Glutamatergic neuron (in vitro differentiated cells): ENCODE data around the gene NNT. TPM values are rescaled to one million over a fixed set of nuclear protein-coding genes. Genes with fewer than 3 reads are reported as not detected.

Experiments used
- DNase-seq: peaks from one replicate; pipeline ENCODE4 v3.0.0; 2022
- H3K27ac Mint-ChIP-seq: one replicate; pipeline ENCODE4 v1.8.0; 2020; ENCODE audit warnings: mild to moderate bottlenecking, mixed read lengths, inconsistent platforms; ENCODE audit not compliant: unreplicated experiment
- H3K27me3 Mint-ChIP-seq: one replicate; pipeline ENCODE4 v1.8.0; 2020; ENCODE audit warnings: mild to moderate bottlenecking, moderate library complexity, mixed read lengths, inconsistent platforms; ENCODE audit not compliant: unreplicated experiment
- H3K36me3 Mint-ChIP-seq: one replicate; pipeline ENCODE4 v1.8.0; 2020; ENCODE audit warnings: mild to moderate bottlenecking, mixed read lengths, inconsistent platforms; ENCODE audit not compliant: unreplicated experiment
- H3K4me1 Mint-ChIP-seq: one replicate; pipeline ENCODE4 v1.8.0; 2020; ENCODE audit warnings: mild to moderate bottlenecking, low read depth, mixed read lengths, inconsistent platforms; ENCODE audit not compliant: unreplicated experiment
- H3K4me3 Mint-ChIP-seq: one replicate; pipeline ENCODE4 v1.8.0; 2020; ENCODE audit warnings: mild to moderate bottlenecking, mixed read lengths, inconsistent platforms; ENCODE audit not compliant: unreplicated experiment
- H3K9me3 Mint-ChIP-seq: one replicate; pipeline ENCODE4 v1.8.0; 2020; ENCODE audit warnings: mild to moderate bottlenecking, moderate library complexity, mixed read lengths, inconsistent platforms; ENCODE audit not compliant: unreplicated experiment
- CTCF ChIP-seq: fragments of 200-600 bp; sonication (generic); IDR thresholded peaks from one replicate; pipeline ENCODE4 v1.5.0; 2021; ENCODE audit not compliant: partially characterized antibody, unreplicated experiment
- total RNA-seq: library from RNA; stranded (reverse); fragmentation: NEBNext Ultra II Directional; extraction: Animal tissue kit (Norgen Biotek cat#: 25700); gene quantifications from one replicate; pipeline ENCODE4 v1.2.1, GENCODE V29; 2021; ENCODE audit not compliant: unreplicated experiment

Gene NNT
- total RNA-seq, 1 donor from 2014 or later, result 152 TPM

GRCh38 chr5:43648499-43649124, 45.6 kb downstream of the NNT start:
- no peak for TF ChIP-seq CTCF
- no peak overlapping the region for H3K27ac Mint-ChIP-seq
- no peaks in the 10 kb centered on the region for H3K36me3 Mint-ChIP-seq
- no peak for DNase-seq
- peaks cover 3% of the 10 kb centered on the region for H3K9me3 Mint-ChIP-seq
- peaks cover 2% of the 10 kb centered on the region for H3K27me3 Mint-ChIP-seq
- H3K4me1 Mint-ChIP-seq, result peaks cover 10% of the 10 kb centered on the region
- H3K4me3 Mint-ChIP-seq, result no peak overlapping the region

GRCh38 chr5:43649256-43649655, 46.3 kb downstream of the NNT start:
- DNase-seq, result no peak
- TF ChIP-seq CTCF, result no peak
- no peak overlapping the region for H3K27ac Mint-ChIP-seq
- no peaks in the 10 kb centered on the region for H3K36me3 Mint-ChIP-seq
- H3K4me1 Mint-ChIP-seq, result peaks cover 4% of the 10 kb centered on the region
- H3K27me3 Mint-ChIP-seq, result no peaks in the 10 kb centered on the region
- H3K4me3 Mint-ChIP-seq, result no peak overlapping the region
- H3K9me3 Mint-ChIP-seq, result no peaks in the 10 kb centered on the region

GRCh38 chr5:43652537-43653302, 49.7 kb downstream of the NNT start:
- no peaks in the 10 kb centered on the region for H3K4me1 Mint-ChIP-seq
- H3K9me3 Mint-ChIP-seq, result no peaks in the 10 kb centered on the region
- H3K36me3 Mint-ChIP-seq, result no peaks in the 10 kb centered on the region
- no peak overlapping the region for H3K4me3 Mint-ChIP-seq
- H3K27me3 Mint-ChIP-seq, result no peaks in the 10 kb centered on the region
- H3K27ac Mint-ChIP-seq, result no peak overlapping the region
- no peak for DNase-seq
- TF ChIP-seq CTCF, result no peak

GRCh38 chr5:43658509-43658908, 55.5 kb downstream of the NNT start:
- H3K27ac Mint-ChIP-seq, result no peak overlapping the region
- peaks cover 2% of the 10 kb centered on the region for H3K27me3 Mint-ChIP-seq
- no peak overlapping the region for H3K4me3 Mint-ChIP-seq

More at GRCh38 chr5:43658509-43658908, 55.5 kb downstream of the NNT start:
- TF ChIP-seq CTCF, result no peak
- Mint-ChIP-seq H3K4me1 (no peaks in the 10 kb centered on the region), H3K36me3 (peaks cover 5% of the 10 kb centered on the region), H3K9me3 (no peaks in the 10 kb centered on the region)
- no peak for DNase-seq
